GM12874 (cell line): ENCODE results near the gene NNAT.

ENCODE experiments used
- TF ChIP-seq, protein P1 (sequence below): IDR thresholded peaks from 2 replicates; pipeline ENCODE4 v1.5.1; 2011; ENCODE audit warnings: low read depth, mild to moderate bottlenecking, control low read depth, low read length, moderate library complexity; ENCODE audit not compliant: insufficient read depth

Gene NNAT

DNA sequence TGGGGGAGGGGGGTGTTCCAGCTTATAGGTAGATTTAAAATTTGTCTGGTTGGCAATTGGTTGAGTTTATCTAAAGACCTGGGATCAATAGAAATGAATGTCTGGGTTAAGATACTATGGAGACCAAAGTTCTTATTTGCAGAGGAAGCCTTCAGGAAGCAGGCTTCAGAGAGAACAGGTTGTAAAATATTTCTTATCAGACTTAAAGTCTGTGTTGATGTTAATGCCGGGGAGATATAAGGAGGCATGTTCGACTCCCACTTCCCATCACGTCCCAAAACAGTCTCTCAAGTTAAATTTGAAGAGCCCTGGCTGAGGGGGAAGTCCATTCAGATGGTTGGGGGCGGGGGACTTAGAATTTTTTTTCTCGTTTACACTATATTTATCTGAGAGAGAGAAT lies 19.0 kb downstream of the NNAT start:
- TF ChIP-seq, protein P1, sequence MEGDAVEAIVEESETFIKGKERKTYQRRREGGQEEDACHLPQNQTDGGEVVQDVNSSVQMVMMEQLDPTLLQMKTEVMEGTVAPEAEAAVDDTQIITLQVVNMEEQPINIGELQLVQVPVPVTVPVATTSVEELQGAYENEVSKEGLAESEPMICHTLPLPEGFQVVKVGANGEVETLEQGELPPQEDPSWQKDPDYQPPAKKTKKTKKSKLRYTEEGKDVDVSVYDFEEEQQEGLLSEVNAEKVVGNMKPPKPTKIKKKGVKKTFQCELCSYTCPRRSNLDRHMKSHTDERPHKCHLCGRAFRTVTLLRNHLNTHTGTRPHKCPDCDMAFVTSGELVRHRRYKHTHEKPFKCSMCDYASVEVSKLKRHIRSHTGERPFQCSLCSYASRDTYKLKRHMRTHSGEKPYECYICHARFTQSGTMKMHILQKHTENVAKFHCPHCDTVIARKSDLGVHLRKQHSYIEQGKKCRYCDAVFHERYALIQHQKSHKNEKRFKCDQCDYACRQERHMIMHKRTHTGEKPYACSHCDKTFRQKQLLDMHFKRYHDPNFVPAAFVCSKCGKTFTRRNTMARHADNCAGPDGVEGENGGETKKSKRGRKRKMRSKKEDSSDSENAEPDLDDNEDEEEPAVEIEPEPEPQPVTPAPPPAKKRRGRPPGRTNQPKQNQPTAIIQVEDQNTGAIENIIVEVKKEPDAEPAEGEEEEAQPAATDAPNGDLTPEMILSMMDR: no peak

DNA sequence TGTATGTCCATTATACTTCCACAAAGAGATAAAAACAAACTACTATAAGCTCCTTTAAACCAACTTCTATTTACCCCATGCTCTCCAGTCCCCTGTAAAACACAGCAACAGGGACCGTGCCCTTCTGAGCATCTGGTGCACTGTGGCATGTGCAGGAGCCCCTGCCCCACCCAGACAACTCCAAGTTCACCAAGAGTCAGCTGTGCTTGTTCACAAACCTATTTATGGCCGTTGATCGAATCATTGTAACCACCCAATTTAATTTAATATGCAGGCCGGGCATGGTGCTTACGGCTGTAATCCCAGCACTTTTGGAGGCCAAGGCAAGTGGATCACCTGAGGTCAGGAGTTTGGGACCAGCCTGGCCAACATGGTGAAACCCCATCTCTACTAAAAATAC lies 20.3 kb downstream of the NNAT start:
- TF ChIP-seq, protein P1: no peak

- TF ChIP-seq, protein P1: no peak
Measured at GRCh38 chr20:37542281-37542680, 21.2 kb downstream of the NNAT start.

DNA sequence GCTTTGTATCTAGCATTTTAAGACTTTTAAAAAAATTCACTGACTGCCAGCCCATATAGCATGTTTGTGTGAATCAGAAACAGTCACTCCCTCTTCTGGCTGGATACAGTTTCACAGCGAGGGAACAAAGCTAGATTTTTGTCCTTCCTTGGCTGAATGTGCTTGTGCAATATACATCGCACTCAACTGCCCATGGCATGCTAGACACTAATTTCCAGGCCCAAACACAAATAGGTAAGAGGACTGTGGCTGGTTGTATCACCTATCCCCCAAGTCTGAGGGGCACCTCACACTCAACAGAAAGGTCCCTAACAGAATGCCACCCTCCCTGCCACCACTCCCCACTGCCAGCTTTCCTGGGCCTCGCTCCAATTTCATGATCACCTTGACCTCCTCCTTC lies 22.8 kb downstream of the NNAT start:
- TF ChIP-seq, protein P1: no peak

DNA sequence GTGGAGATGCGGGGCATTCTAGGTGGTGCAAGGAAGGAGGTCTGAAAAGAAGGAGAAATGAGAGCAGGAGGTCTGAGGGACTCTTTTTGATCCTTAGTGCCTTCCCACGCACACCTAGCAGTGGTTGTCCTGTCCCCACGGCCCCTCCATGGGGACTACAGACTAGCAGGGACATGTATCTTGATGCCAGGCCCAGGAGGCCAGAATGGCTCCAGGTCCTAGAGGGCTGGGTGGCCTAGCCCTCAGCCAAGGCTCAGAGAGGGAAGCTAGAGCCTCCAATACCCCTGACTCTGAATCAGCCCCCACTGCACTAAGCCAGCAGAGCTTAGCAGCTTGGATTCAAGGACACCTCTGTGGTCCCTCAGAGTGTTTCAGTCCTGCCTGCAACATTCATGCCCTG lies 23.3 kb downstream of the NNAT start:
- TF ChIP-seq, protein P1: no peak

GRCh38 chr20:37545516-37545915 lies 24.5 kb downstream of the NNAT start:
- TF ChIP-seq, protein P1: no peak

GRCh38 chr20:37547912-37548311 lies 26.9 kb downstream of the NNAT start:
- TF ChIP-seq, protein P1: no peak

DNA sequence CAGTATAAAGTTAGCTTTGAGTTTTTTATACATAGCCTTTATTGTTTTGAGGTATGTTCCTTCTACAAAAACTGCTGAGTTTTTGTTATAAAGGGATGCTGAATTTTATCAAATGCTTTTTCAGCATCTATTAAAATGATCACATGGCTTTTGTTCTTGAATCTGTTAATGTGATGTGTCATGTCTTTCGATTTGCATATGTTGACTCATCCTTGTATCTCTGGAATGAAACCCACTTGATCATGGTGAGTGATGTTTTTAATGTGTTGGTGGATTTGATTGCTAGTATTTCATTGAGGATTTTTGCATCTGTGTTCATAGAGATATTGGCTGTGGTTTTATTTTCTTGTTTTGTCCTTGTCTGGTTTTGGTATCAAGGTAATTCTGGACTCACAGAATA lies 31.4 kb downstream of the NNAT start:
- TF ChIP-seq, protein P1: no peak
